Measurements from ENCODE around the gene DEUP1.
"Not testable (repeated sequence)": the region's sequence is repeated elsewhere in the genome, so short reads cannot be mapped to it uniquely, and the experiment has no call there.

DEUP1 gene

GRCh38 chr11:93432247-93432646, 101.7 kb downstream of the DEUP1 start:
- no peak overlapping the region for H3K9ac ChIP-seq (ENCODE audit: low read length)
- no peak overlapping the region for H3K4me3 ChIP-seq (ENCODE audit: low read length)
- H3K9me3 ChIP-seq (ENCODE audit: control insufficient read depth, low read depth, low read length): no peaks in the 10 kb centered on the region
- no peaks in the 10 kb centered on the region for H3K27me3 ChIP-seq (ENCODE audit: control insufficient read depth, insufficient read depth, low read length)
- no peaks in the 10 kb centered on the region for H3K36me3 ChIP-seq (ENCODE audit: control insufficient read depth, low read depth, low read length)
- no peak overlapping the region for H3K27ac ChIP-seq (ENCODE audit: low read length)
- H3K4me1 ChIP-seq (ENCODE audit: control insufficient read depth, low read depth, low read length): no peaks in the 10 kb centered on the region

- H3K27me3 ChIP-seq (ENCODE audit: control insufficient read depth, insufficient read depth, low read length); H3K9me3 ChIP-seq (ENCODE audit: control insufficient read depth, low read depth, low read length); H3K4me3 ChIP-seq (ENCODE audit: low read length); H3K27ac ChIP-seq (ENCODE audit: low read length); H3K9ac ChIP-seq (ENCODE audit: low read length); H3K36me3 ChIP-seq (ENCODE audit: control insufficient read depth, low read depth, low read length): not testable (repeated sequence)
- peaks cover 12% of the 10 kb centered on the region for H3K4me1 ChIP-seq (ENCODE audit: control insufficient read depth, low read depth, low read length)
These were observed 112.7 kb downstream of the DEUP1 start for GRCh38 chr11:93443232-93443631.

- peak overlapping the region; percentile 49 for H3K4me3 ChIP-seq (ENCODE audit: low read length)
- H3K27ac ChIP-seq (ENCODE audit: low read length): peak overlapping the region; percentile 68
- H3K9me3 ChIP-seq (ENCODE audit: control insufficient read depth, low read depth, low read length): no peaks in the 10 kb centered on the region
- H3K27me3 ChIP-seq (ENCODE audit: control insufficient read depth, insufficient read depth, low read length): no peaks in the 10 kb centered on the region
- H3K4me1 ChIP-seq (ENCODE audit: control insufficient read depth, low read depth, low read length): peaks cover 12% of the 10 kb centered on the region
- no peaks in the 10 kb centered on the region for H3K36me3 ChIP-seq (ENCODE audit: control insufficient read depth, low read depth, low read length)
- H3K9ac ChIP-seq (ENCODE audit: low read length): no peak overlapping the region
These were observed 114.1 kb downstream of the DEUP1 start for GRCh38 chr11:93444617-93445073.

- Histone ChIP-seq H3K36me3 (ENCODE audit: control insufficient read depth, low read depth, low read length) (no peaks in the 10 kb centered on the region), H3K27ac (ENCODE audit: low read length) (no peak overlapping the region), H3K27me3 (ENCODE audit: control insufficient read depth, insufficient read depth, low read length) (no peaks in the 10 kb centered on the region), H3K4me3 (ENCODE audit: low read length) (no peak overlapping the region), H3K9me3 (ENCODE audit: control insufficient read depth, low read depth, low read length) (no peaks in the 10 kb centered on the region), H3K4me1 (ENCODE audit: control insufficient read depth, low read depth, low read length) (no peaks in the 10 kb centered on the region), H3K9ac (ENCODE audit: low read length) (no peak overlapping the region)
These were observed 127.7 kb downstream of the DEUP1 start for GRCh38 chr11:93458286-93458685.

GRCh38 chr11:93463666-93464065, 133.1 kb downstream of the DEUP1 start:
- H3K9ac ChIP-seq (ENCODE audit: low read length); H3K27ac ChIP-seq (ENCODE audit: low read length); H3K4me1 ChIP-seq (ENCODE audit: control insufficient read depth, low read depth, low read length); H3K36me3 ChIP-seq (ENCODE audit: control insufficient read depth, low read depth, low read length); H3K4me3 ChIP-seq (ENCODE audit: low read length); H3K27me3 ChIP-seq (ENCODE audit: control insufficient read depth, insufficient read depth, low read length); H3K9me3 ChIP-seq (ENCODE audit: control insufficient read depth, low read depth, low read length): not testable (repeated sequence)

- Histone ChIP-seq H3K4me3 (ENCODE audit: low read length) (no peak overlapping the region), H3K4me1 (ENCODE audit: control insufficient read depth, low read depth, low read length) (no peaks in the 10 kb centered on the region), H3K9me3 (ENCODE audit: control insufficient read depth, low read depth, low read length) (no peaks in the 10 kb centered on the region), H3K36me3 (ENCODE audit: control insufficient read depth, low read depth, low read length) (no peaks in the 10 kb centered on the region), H3K27ac (ENCODE audit: low read length) (no peak overlapping the region), H3K9ac (ENCODE audit: low read length) (no peak overlapping the region), H3K27me3 (ENCODE audit: control insufficient read depth, insufficient read depth, low read length) (no peaks in the 10 kb centered on the region)
These were observed 134.5 kb downstream of the DEUP1 start for GRCh38 chr11:93464927-93465540.

- H3K9ac ChIP-seq (ENCODE audit: low read length): no peak overlapping the region
- no peaks in the 10 kb centered on the region for H3K9me3 ChIP-seq (ENCODE audit: control insufficient read depth, low read depth, low read length)
- H3K4me3 ChIP-seq (ENCODE audit: low read length): no peak overlapping the region
- no peaks in the 10 kb centered on the region for H3K27me3 ChIP-seq (ENCODE audit: control insufficient read depth, insufficient read depth, low read length)
- no peaks in the 10 kb centered on the region for H3K4me1 ChIP-seq (ENCODE audit: control insufficient read depth, low read depth, low read length)
- no peaks in the 10 kb centered on the region for H3K36me3 ChIP-seq (ENCODE audit: control insufficient read depth, low read depth, low read length)
- H3K27ac ChIP-seq (ENCODE audit: low read length): no peak overlapping the region
These were observed 136.5 kb downstream of the DEUP1 start for GRCh38 chr11:93467054-93467453.

- no peak overlapping the region for H3K27ac ChIP-seq (ENCODE audit: low read length)
- H3K9me3 ChIP-seq (ENCODE audit: control insufficient read depth, low read depth, low read length): no peaks in the 10 kb centered on the region
- no peaks in the 10 kb centered on the region for H3K27me3 ChIP-seq (ENCODE audit: control insufficient read depth, insufficient read depth, low read length)
- H3K9ac ChIP-seq (ENCODE audit: low read length): no peak overlapping the region
- H3K4me3 ChIP-seq (ENCODE audit: low read length): no peak overlapping the region
- no peaks in the 10 kb centered on the region for H3K4me1 ChIP-seq (ENCODE audit: control insufficient read depth, low read depth, low read length)
- H3K36me3 ChIP-seq (ENCODE audit: control insufficient read depth, low read depth, low read length): no peaks in the 10 kb centered on the region
These were observed 137.7 kb downstream of the DEUP1 start for GRCh38 chr11:93468290-93468689.

GRCh38 chr11:93474123-93474522, 143.6 kb downstream of the DEUP1 start:
- no peak overlapping the region for H3K9ac ChIP-seq (ENCODE audit: low read length)
- no peak overlapping the region for H3K4me3 ChIP-seq (ENCODE audit: low read length)
- no peaks in the 10 kb centered on the region for H3K36me3 ChIP-seq (ENCODE audit: control insufficient read depth, low read depth, low read length)
- no peak overlapping the region for H3K27ac ChIP-seq (ENCODE audit: low read length)
- H3K4me1 ChIP-seq (ENCODE audit: control insufficient read depth, low read depth, low read length): peaks cover 25% of the 10 kb centered on the region
- H3K9me3 ChIP-seq (ENCODE audit: control insufficient read depth, low read depth, low read length): no peaks in the 10 kb centered on the region
- no peaks in the 10 kb centered on the region for H3K27me3 ChIP-seq (ENCODE audit: control insufficient read depth, insufficient read depth, low read length)

- no peak overlapping the region for H3K27ac ChIP-seq (ENCODE audit: low read length)
- no peaks in the 10 kb centered on the region for H3K27me3 ChIP-seq (ENCODE audit: control insufficient read depth, insufficient read depth, low read length)
- no peaks in the 10 kb centered on the region for H3K9me3 ChIP-seq (ENCODE audit: control insufficient read depth, low read depth, low read length)
- H3K4me3 ChIP-seq (ENCODE audit: low read length): no peak overlapping the region
- peaks cover 27% of the 10 kb centered on the region for H3K4me1 ChIP-seq (ENCODE audit: control insufficient read depth, low read depth, low read length)
- no peak overlapping the region for H3K9ac ChIP-seq (ENCODE audit: low read length)
- no peaks in the 10 kb centered on the region for H3K36me3 ChIP-seq (ENCODE audit: control insufficient read depth, low read depth, low read length)
These were observed 146.3 kb downstream of the DEUP1 start for GRCh38 chr11:93476796-93477195.

GRCh38 chr11:93477684-93478234, 147.2 kb downstream of the DEUP1 start:
- no peaks in the 10 kb centered on the region for H3K36me3 ChIP-seq (ENCODE audit: control insufficient read depth, low read depth, low read length)
- H3K4me3 ChIP-seq (ENCODE audit: low read length): peak overlapping the region; percentile 48
- H3K9ac ChIP-seq (ENCODE audit: low read length): peak overlapping the region; percentile 21
- H3K4me1 ChIP-seq (ENCODE audit: control insufficient read depth, low read depth, low read length): peaks cover 27% of the 10 kb centered on the region
- peak overlapping the region; percentile 33 for H3K27ac ChIP-seq (ENCODE audit: low read length)
- H3K9me3 ChIP-seq (ENCODE audit: control insufficient read depth, low read depth, low read length): no peaks in the 10 kb centered on the region
- H3K27me3 ChIP-seq (ENCODE audit: control insufficient read depth, insufficient read depth, low read length): no peaks in the 10 kb centered on the region

- no peak overlapping the region for H3K27ac ChIP-seq (ENCODE audit: low read length)
- no peaks in the 10 kb centered on the region for H3K9me3 ChIP-seq (ENCODE audit: control insufficient read depth, low read depth, low read length)
- H3K4me1 ChIP-seq (ENCODE audit: control insufficient read depth, low read depth, low read length): peaks cover 32% of the 10 kb centered on the region
- H3K27me3 ChIP-seq (ENCODE audit: control insufficient read depth, insufficient read depth, low read length): no peaks in the 10 kb centered on the region
- no peak overlapping the region for H3K9ac ChIP-seq (ENCODE audit: low read length)
- no peaks in the 10 kb centered on the region for H3K36me3 ChIP-seq (ENCODE audit: control insufficient read depth, low read depth, low read length)
- H3K4me3 ChIP-seq (ENCODE audit: low read length): no peak overlapping the region
These were observed 148.3 kb downstream of the DEUP1 start for GRCh38 chr11:93478841-93479240.

Data from iPS-18a (cell line).